WI38 (cell line): Measurements from ENCODE around the gene AMMECR1.

ENCODE experiments used
- H3K4me3 ChIP-seq: 2 replicates; pipeline ENCODE4 v1.5.1; 2011; ENCODE audit warnings: low read depth, mild to moderate bottlenecking, control low read depth, low read length
- CTCF ChIP-seq: IDR thresholded peaks from 2 replicates; pipeline ENCODE4 v1.5.1; 2012; ENCODE audit warnings: low read depth, mild to moderate bottlenecking, control low read depth, low read length

AMMECR1 gene

GRCh38 chrX:110294087-110294486 is 23.8 kb downstream of the AMMECR1 start:
- H3K4me3 ChIP-seq = no peak overlapping the region
- TF ChIP-seq CTCF = no peak

- no peak for TF ChIP-seq CTCF
- H3K4me3 ChIP-seq = no peak overlapping the region
These were observed 24.2 kb downstream of the AMMECR1 start for GRCh38 chrX:110293658-110294057.

GRCh38 chrX:110287605-110288004 is 30.3 kb downstream of the AMMECR1 start:
- H3K4me3 ChIP-seq = no peak overlapping the region
- TF ChIP-seq CTCF = no peak

GRCh38 chrX:110286106-110286505 is 31.8 kb downstream of the AMMECR1 start:
- no peak overlapping the region for H3K4me3 ChIP-seq
- no peak for TF ChIP-seq CTCF

- H3K4me3 ChIP-seq = no peak overlapping the region
- TF ChIP-seq CTCF = no peak
These were observed 33.7 kb downstream of the AMMECR1 start for GRCh38 chrX:110284159-110284558.

- H3K4me3 ChIP-seq = no peak overlapping the region
- no peak for TF ChIP-seq CTCF
These were observed 35.0 kb downstream of the AMMECR1 start for GRCh38 chrX:110282922-110283321.

GRCh38 chrX:110281377-110281776 is 36.5 kb downstream of the AMMECR1 start:
- no peak overlapping the region for H3K4me3 ChIP-seq
- TF ChIP-seq CTCF = no peak
